OCI-LY7 (cell line): Measurements from ENCODE around the gene SLC25A21. TPM values are rescaled to one million over a fixed set of nuclear protein-coding genes. Genes with fewer than 3 reads are reported as not detected.

Source experiments
- BruUV-seq: library from RNA; stranded (reverse); fragments of 400-500 nt; replicated peaks from 2 replicates; lab custom pipeline; 2021; lab: Mats Ljungman, UMichigan
- CTCF ChIA-PET: fragments of 300-600 bp; sonication (Branson Sonifier 250); formaldehyde crosslinking; loops from one replicate; lab custom pipeline; 2022; ENCODE audit warnings: antibody characterized with exemption; ENCODE audit not compliant: unreplicated experiment; lab: Charles Lee
- POLR2A ChIA-PET: fragments of 300-600 bp; sonication (Branson Sonifier 250); formaldehyde crosslinking; loops from one replicate; lab custom pipeline; 2022; ENCODE audit warnings: antibody characterized with exemption; lab: Charles Lee
- DNase-seq: peaks from one replicate; pipeline ENCODE4 v3.0.0-alpha.2; 2015; ENCODE audit warnings: low spot score
- H2AFZ ChIP-seq: fragments of 200-600 bp; sonication (generic), shearing (Covaris generic); 2 replicates; pipeline ENCODE4 v1.6.1; 2014; ENCODE audit warnings: mild to moderate bottlenecking, antibody characterized with exemption, low read length, moderate library complexity
- H3K27ac ChIP-seq: fragments of 200-600 bp; sonication (generic); 2 replicates; pipeline ENCODE4 v1.5.1; 2014; ENCODE audit warnings: mixed run types, low read depth, mild to moderate bottlenecking, moderate library complexity, low read length, inconsistent platforms; ENCODE audit not compliant: poor library complexity, severe bottlenecking
- H3K36me3 ChIP-seq: fragments of 200-600 bp; sonication (generic); 2 replicates; pipeline ENCODE4 v1.6.1; 2014; ENCODE audit warnings: mild to moderate bottlenecking, antibody characterized with exemption, low read length, moderate library complexity, mixed read lengths; ENCODE audit not compliant: insufficient read depth
- H3K4me1 ChIP-seq: fragments of 200-600 bp; sonication (generic); 2 replicates; pipeline ENCODE4 v1.5.1; 2014; ENCODE audit warnings: mild to moderate bottlenecking, low read length; ENCODE audit not compliant: insufficient read depth, poor library complexity, severe bottlenecking
- H3K4me2 ChIP-seq: fragments of 200-600 bp; sonication (generic); 2 replicates; pipeline ENCODE4 v1.6.1; 2014; ENCODE audit warnings: mild to moderate bottlenecking, low read length
- H3K4me3 ChIP-seq: fragments of 200-600 bp; sonication (generic); 2 replicates; pipeline ENCODE4 v1.5.1; 2014; ENCODE audit warnings: mild to moderate bottlenecking, low read depth, low read length; ENCODE audit not compliant: poor library complexity, severe bottlenecking
- H3K79me2 ChIP-seq: fragments of 200-600 bp; sonication (generic); 2 replicates; pipeline ENCODE4 v1.6.1; 2016; ENCODE audit warnings: low read depth, mild to moderate bottlenecking, low read length, moderate library complexity, mixed read lengths; ENCODE audit not compliant: insufficient read depth
- H3K9me2 ChIP-seq: fragments of 200-600 bp; sonication (generic); 2 replicates; pipeline ENCODE4 v1.6.1; 2016; ENCODE audit warnings: mild to moderate bottlenecking, low read length, mixed read lengths; ENCODE audit not compliant: insufficient read depth
- H3K9me3 ChIP-seq: fragments of 200-600 bp; sonication (generic); 2 replicates; pipeline ENCODE4 v1.6.1; 2014; ENCODE audit warnings: mild to moderate bottlenecking, mixed run types, low read length, mixed read lengths
- H4K20me1 ChIP-seq: fragments of 200-600 bp; sonication (generic); 2 replicates; pipeline ENCODE4 v1.6.1; 2014; ENCODE audit warnings: mild to moderate bottlenecking, antibody characterized with exemption, low read length, moderate library complexity, mixed read lengths; ENCODE audit not compliant: insufficient read depth
- EZH2phosphoT487 ChIP-seq: fragments of 200-600 bp; sonication (generic); IDR thresholded peaks from 2 replicates; pipeline ENCODE4 v1.6.1; 2018; ENCODE audit warnings: low read depth, borderline replicate concordance, mild to moderate bottlenecking, mixed run types, antibody characterized with exemption, low read length, moderate library complexity, mixed read lengths
- intact Hi-C: fragments of 100-400 bp; cut with micrococcal nuclease; formaldehyde crosslinking; loops from one replicate; pipeline ENCODE4 v1.10.0; 2022; ENCODE audit not compliant: unreplicated experiment
- total RNA-seq, 2 experiments: library from RNA; depleted of rRNA in 1 of 2; stranded (reverse); fragments of >200 nt in 1 of 2; shearing (Covaris generic) in 1 of 2; gene quantifications; 2 replicates each; pipeline ENCODE4 v1.2.3, GENCODE V29; 2014 to 2022
- TF ChIP-seq, protein P1 (sequence below): fragments of 200-600 bp; sonication (generic); conservative IDR thresholded peaks from 2 replicates; pipeline ENCODE4 v1.5.1; 2014; ENCODE audit warnings: mild to moderate bottlenecking, antibody characterized with exemption, low read length, moderate library complexity, mixed read lengths

Gene SLC25A21
- total RNA-seq, 2 experiments from 2014 or later: not detected

DNA sequence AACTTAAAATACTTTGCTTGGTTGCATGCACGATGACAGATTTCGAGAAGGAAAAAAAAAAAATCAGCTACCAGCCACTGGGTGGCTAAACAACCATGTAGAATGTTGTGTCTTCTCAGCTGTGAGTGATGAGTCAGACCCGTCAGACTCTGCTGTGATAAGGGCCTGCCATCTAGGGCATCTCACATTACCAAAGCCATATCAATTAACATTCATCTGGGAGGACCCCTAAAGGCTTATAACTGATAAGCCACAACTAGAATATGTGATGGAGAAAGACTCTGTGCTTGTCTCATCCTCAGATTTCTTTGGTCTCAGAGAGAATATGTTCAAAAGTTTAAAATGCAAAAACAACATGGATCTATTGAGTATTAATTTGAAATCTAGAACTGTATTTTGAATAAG is 399.3 kb downstream of the SLC25A21 start:
- POLR2A ChIA-PET: interaction anchor here (0.6 kb wide), 1 partner anchor 139 kb away, joined by 4 read pairs; no protein-coding TSS in a partner anchor
- Histone ChIP-seq H2AFZ (no peak overlapping the region), H3K4me2 (no peak overlapping the region), H4K20me1 (no peaks in the 10 kb centered on the region), H3K79me2 (no peaks in the 10 kb centered on the region), H3K27ac (no peak overlapping the region), H3K9me2 (no peaks in the 10 kb centered on the region), H3K9me3 (no peaks in the 10 kb centered on the region), H3K4me3 (no peak overlapping the region), H3K4me1 (no peaks in the 10 kb centered on the region), H3K36me3 (no peaks in the 10 kb centered on the region)
- no TSS peak for BruUV-seq
- intact Hi-C loops: no loop called here
- DNase-seq: no peak
- CTCF ChIA-PET: no interaction called here
- TF ChIP-seq, protein P1, sequence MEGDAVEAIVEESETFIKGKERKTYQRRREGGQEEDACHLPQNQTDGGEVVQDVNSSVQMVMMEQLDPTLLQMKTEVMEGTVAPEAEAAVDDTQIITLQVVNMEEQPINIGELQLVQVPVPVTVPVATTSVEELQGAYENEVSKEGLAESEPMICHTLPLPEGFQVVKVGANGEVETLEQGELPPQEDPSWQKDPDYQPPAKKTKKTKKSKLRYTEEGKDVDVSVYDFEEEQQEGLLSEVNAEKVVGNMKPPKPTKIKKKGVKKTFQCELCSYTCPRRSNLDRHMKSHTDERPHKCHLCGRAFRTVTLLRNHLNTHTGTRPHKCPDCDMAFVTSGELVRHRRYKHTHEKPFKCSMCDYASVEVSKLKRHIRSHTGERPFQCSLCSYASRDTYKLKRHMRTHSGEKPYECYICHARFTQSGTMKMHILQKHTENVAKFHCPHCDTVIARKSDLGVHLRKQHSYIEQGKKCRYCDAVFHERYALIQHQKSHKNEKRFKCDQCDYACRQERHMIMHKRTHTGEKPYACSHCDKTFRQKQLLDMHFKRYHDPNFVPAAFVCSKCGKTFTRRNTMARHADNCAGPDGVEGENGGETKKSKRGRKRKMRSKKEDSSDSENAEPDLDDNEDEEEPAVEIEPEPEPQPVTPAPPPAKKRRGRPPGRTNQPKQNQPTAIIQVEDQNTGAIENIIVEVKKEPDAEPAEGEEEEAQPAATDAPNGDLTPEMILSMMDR: 0 out of 2 replicates have a peak, but pooled peaks have one; percentile 12
- TF ChIP-seq EZH2phosphoT487: no peak

DNA sequence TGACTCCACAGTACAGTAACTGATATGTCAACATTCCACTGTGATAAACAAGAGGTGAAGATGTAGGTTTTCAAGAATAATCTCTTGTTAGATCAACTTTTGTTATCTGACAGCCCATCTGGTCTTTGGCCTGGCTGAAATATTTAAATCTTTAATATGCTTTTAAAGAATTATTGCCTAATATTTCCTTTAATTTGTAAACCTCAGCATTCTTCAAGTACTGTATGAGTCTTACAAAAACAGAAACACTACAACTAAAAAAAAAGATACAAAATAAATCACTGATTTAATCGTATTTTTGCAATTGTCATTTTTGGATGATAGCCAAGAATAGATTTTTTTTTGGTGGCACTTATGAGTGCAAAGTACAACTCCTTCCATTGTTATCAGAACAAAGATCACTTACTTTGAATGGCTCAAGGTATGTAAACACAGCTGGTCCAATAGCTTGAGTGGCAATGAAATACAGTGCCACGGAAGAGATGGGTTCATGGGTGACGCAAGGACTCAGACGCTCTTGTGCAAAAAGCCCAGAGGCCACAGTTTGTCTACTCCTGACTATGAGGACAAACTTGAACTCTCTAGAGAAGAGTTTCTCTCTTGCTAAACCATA is 401.3 kb downstream of the SLC25A21 start:
- DNase-seq: no peak
- H3K27ac ChIP-seq: no peak overlapping the region
- no peaks in the 10 kb centered on the region for H3K79me2 ChIP-seq
- intact Hi-C loops: no loop called here
- no peaks in the 10 kb centered on the region for H3K9me2 ChIP-seq
- TF ChIP-seq, protein P1: no peak
- no peak for TF ChIP-seq EZH2phosphoT487
- ChIA-PET POLR2A (no interaction called here), CTCF (no interaction called here)
- BruUV-seq: no TSS peak
- no peaks in the 10 kb centered on the region for H4K20me1 ChIP-seq
- H3K4me3 ChIP-seq: no peak overlapping the region
- H3K4me2 ChIP-seq: no peak overlapping the region
- H3K9me3 ChIP-seq: no peaks in the 10 kb centered on the region
- H3K36me3 ChIP-seq: no peaks in the 10 kb centered on the region
- no peaks in the 10 kb centered on the region for H3K4me1 ChIP-seq
- no peak overlapping the region for H2AFZ ChIP-seq
